Endothelial cell (in vitro differentiated cells): Measurements from ENCODE around the gene TMEM52B. TPM values are rescaled to one million over a fixed set of nuclear protein-coding genes. Genes with fewer than 3 reads are reported as not detected.
A peak's percentile ranks its signal among the peaks of the same experiment; 100 is the strongest.

Experiments
- DNase-seq: peaks from one replicate; pipeline ENCODE4 v3.0.0; 2021; ENCODE audit warnings: low spot score
- H3K27ac Mint-ChIP-seq: one replicate; pipeline ENCODE4 v1.8.0; 2021; ENCODE audit warnings: mixed read lengths, inconsistent platforms; ENCODE audit not compliant: unreplicated experiment
- H3K27me3 Mint-ChIP-seq: one replicate; pipeline ENCODE4 v1.8.0; 2021; ENCODE audit warnings: mild to moderate bottlenecking, moderate library complexity, mixed read lengths, inconsistent platforms; ENCODE audit not compliant: unreplicated experiment
- H3K36me3 Mint-ChIP-seq: one replicate; pipeline ENCODE4 v1.8.0; 2021; ENCODE audit warnings: mild to moderate bottlenecking, low read depth, mixed read lengths, inconsistent platforms; ENCODE audit not compliant: unreplicated experiment
- H3K4me1 Mint-ChIP-seq: one replicate; pipeline ENCODE4 v1.8.0; 2021; ENCODE audit warnings: mild to moderate bottlenecking, mixed read lengths, inconsistent platforms; ENCODE audit not compliant: unreplicated experiment
- H3K4me3 Mint-ChIP-seq: one replicate; pipeline ENCODE4 v1.8.0; 2021; ENCODE audit warnings: mild to moderate bottlenecking, mixed read lengths, inconsistent platforms; ENCODE audit not compliant: unreplicated experiment
- H3K9me3 Mint-ChIP-seq: one replicate; pipeline ENCODE4 v1.8.0; 2021; ENCODE audit warnings: mixed read lengths, inconsistent platforms; ENCODE audit not compliant: unreplicated experiment
- CTCF ChIP-seq: fragments of 200-600 bp; sonication (generic); IDR thresholded peaks from one replicate; pipeline ENCODE4 v1.5.0; 2021; ENCODE audit warnings: antibody characterized with exemption; ENCODE audit not compliant: unreplicated experiment
- total RNA-seq: library from RNA; stranded (reverse); fragmentation: NEBNext Ultra II Directional; extraction: Animal tissue kit (Norgen Biotek cat#: 25700); gene quantifications from one replicate; pipeline ENCODE4 v1.2.1, GENCODE V29; 2021; ENCODE audit not compliant: unreplicated experiment

TMEM52B gene
- total RNA-seq, 1 donor from 2014 or later: not detected

GRCh38 chr12:10136637-10137205 is 42.1 kb upstream of the TMEM52B start:
- H3K27me3 Mint-ChIP-seq: no peaks in the 10 kb centered on the region
- DNase-seq: no peak
- H3K4me1 Mint-ChIP-seq: peaks cover 23% of the 10 kb centered on the region

GRCh38 chr12:10140001-10140400 is 38.8 kb upstream of the TMEM52B start:
- H3K4me1 Mint-ChIP-seq: peaks cover 8% of the 10 kb centered on the region
- no peaks in the 10 kb centered on the region for H3K36me3 Mint-ChIP-seq
- peak; percentile 49 for DNase-seq
- no peaks in the 10 kb centered on the region for H3K27me3 Mint-ChIP-seq
- H3K27ac Mint-ChIP-seq: peak overlapping the region; percentile 12
- H3K4me3 Mint-ChIP-seq: no peak overlapping the region
- no peaks in the 10 kb centered on the region for H3K9me3 Mint-ChIP-seq
- TF ChIP-seq CTCF: peak; percentile 71

More at GRCh38 chr12:10136637-10137205, 42.1 kb upstream of the TMEM52B start:
- H3K4me3 Mint-ChIP-seq: no peak overlapping the region
- no peaks in the 10 kb centered on the region for H3K36me3 Mint-ChIP-seq
- no peaks in the 10 kb centered on the region for H3K9me3 Mint-ChIP-seq
- no peak for TF ChIP-seq CTCF
- H3K27ac Mint-ChIP-seq: no peak overlapping the region

- no peak overlapping the region for H3K4me3 Mint-ChIP-seq
- no peaks in the 10 kb centered on the region for H3K36me3 Mint-ChIP-seq
- no peak overlapping the region for H3K27ac Mint-ChIP-seq
- peaks cover 2% of the 10 kb centered on the region for H3K4me1 Mint-ChIP-seq
- H3K9me3 Mint-ChIP-seq: no peaks in the 10 kb centered on the region
- DNase-seq: no peak
- no peak for TF ChIP-seq CTCF
- no peaks in the 10 kb centered on the region for H3K27me3 Mint-ChIP-seq
Observed at GRCh38 chr12:10142976-10143589, 35.7 kb upstream of the TMEM52B start.

GRCh38 chr12:10147714-10148403 is 31.0 kb upstream of the TMEM52B start:
- no peak for DNase-seq
- Mint-ChIP-seq H3K4me1 (no peaks in the 10 kb centered on the region), H3K4me3 (no peak overlapping the region), H3K27me3 (no peaks in the 10 kb centered on the region), H3K27ac (no peak overlapping the region), H3K36me3 (no peaks in the 10 kb centered on the region), H3K9me3 (no peaks in the 10 kb centered on the region)
- TF ChIP-seq CTCF: no peak

- Mint-ChIP-seq H3K27ac (no peak overlapping the region), H3K4me3 (no peak overlapping the region), H3K27me3 (peaks cover 5% of the 10 kb centered on the region), H3K9me3 (no peaks in the 10 kb centered on the region), H3K4me1 (peaks cover 6% of the 10 kb centered on the region), H3K36me3 (no peaks in the 10 kb centered on the region)
- TF ChIP-seq CTCF: no peak
- DNase-seq: no peak
Observed at GRCh38 chr12:10151621-10152020, 27.2 kb upstream of the TMEM52B start.
